Vagina (tissue), 2 donors: ENCODE results near the gene CELSR2. TPM values are rescaled to one million over a fixed set of nuclear protein-coding genes. Genes with fewer than 3 reads are reported as not detected.

ENCODE experiments used
- DNase-seq, 2 donors: peaks; one replicate each; pipeline ENCODE4 v3.0.0-alpha.2; 2017; ENCODE audit errors: extremely low spot score in 2 of 2
- H3K27ac ChIP-seq: fragments of 200-600 bp; sonication (generic); one replicate; pipeline ENCODE4 v1.5.1; 2019
- H3K27me3 ChIP-seq: fragments of 200-600 bp; sonication (generic); one replicate; pipeline ENCODE4 v1.5.1; 2019
- H3K36me3 ChIP-seq, 2 donors: fragments of 200-600 bp; sonication (generic); one replicate each; pipeline ENCODE4 v1.5.1; 2017 to 2019
- H3K4me1 ChIP-seq: fragments of 200-600 bp; sonication (generic); one replicate; pipeline ENCODE4 v1.5.1; 2019
- H3K4me3 ChIP-seq, 2 donors: fragments of 200-600 bp; sonication (generic); 1 replicate in 1 of 2; 2 replicates in 1 of 2; pipeline ENCODE4 v1.5.1; 2016 to 2019
- H3K9me3 ChIP-seq: fragments of 200-600 bp; sonication (generic); one replicate; pipeline ENCODE4 v1.5.1; 2019
- POLR2A ChIP-seq, 2 donors: fragments of 450-650 bp; IDR thresholded peaks; one replicate each; pipeline ENCODE4 v1.6.1; 2017; ENCODE audit warnings: antibody characterized with exemption in 2 of 2, mild to moderate bottlenecking in 2 of 2, moderate library complexity in 2 of 2
- POLR2AphosphoS5 ChIP-seq, 2 donors: sonication (generic); formaldehyde crosslinking; IDR thresholded peaks; one replicate each; pipeline ENCODE4 v1.9.0; 2017; ENCODE audit warnings: antibody characterized with exemption in 2 of 2, mild to moderate bottlenecking in 2 of 2, low read depth in 1 of 2; ENCODE audit not compliant: insufficient read depth in 1 of 2
- intact Hi-C: fragments of 100-400 bp; cut with DNase I; formaldehyde crosslinking; loops from one replicate; pipeline ENCODE4 v1.15.1; 2023
- total RNA-seq: library from RNA; depleted of rRNA; stranded (reverse); fragments of >200 nt; gene quantifications from one replicate; pipeline ENCODE4 v1.2.3, GENCODE V29; 2016
- TF ChIP-seq, protein P1 (sequence below), 3 experiments: fragments of 450-650 bp in 2 of 3; fragments of 200-600 bp in 1 of 3; sonication (generic) in 1 of 3; IDR thresholded peaks; one replicate each; pipeline ENCODE4 v1.5.1; 2017 to 2019; ENCODE audit warnings: antibody characterized with exemption in 3 of 3, mild to moderate bottlenecking in 2 of 3, moderate library complexity in 2 of 3

Gene CELSR2
- total RNA-seq, 1 donor from 2014 or later, result 38.5 TPM

DNA sequence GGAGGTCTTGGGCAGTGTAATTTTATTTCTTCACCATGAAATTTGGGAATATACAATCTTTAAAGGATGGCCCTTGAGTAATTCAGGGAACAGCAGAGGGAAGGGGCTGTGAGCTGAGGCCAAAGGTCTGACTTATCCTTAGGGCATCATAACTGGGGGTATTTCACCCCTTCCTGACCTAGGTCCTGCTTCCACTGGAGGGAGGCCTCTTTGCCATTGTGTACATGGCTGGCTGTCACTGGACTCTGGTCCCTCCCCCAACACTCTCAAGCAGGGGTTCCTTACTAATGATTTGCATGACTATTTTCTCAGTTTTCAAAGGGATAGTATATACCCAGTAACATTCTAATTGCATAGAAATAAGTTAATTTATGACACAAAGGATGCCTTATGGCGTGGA, 40.8 kb downstream of the CELSR2 start:
- Histone ChIP-seq H3K36me3 (no peaks in the 10 kb centered on the region), H3K27ac (no peak overlapping the region), H3K9me3 (no peaks in the 10 kb centered on the region), H3K27me3 (no peaks in the 10 kb centered on the region), H3K4me3 (no peak overlapping the region), H3K4me1 (no peaks in the 10 kb centered on the region)
- intact Hi-C loops, result no loop called here
- no peak for DNase-seq
- no peak for TF ChIP-seq POLR2A (IDR thresholded peaks at IDR 0.05)

GRCh38 chr1:109290998-109291397, 41.7 kb downstream of the CELSR2 start:
- Histone ChIP-seq H3K4me1 (no peaks in the 10 kb centered on the region), H3K27ac (no peak overlapping the region), H3K27me3 (no peaks in the 10 kb centered on the region), H3K4me3 (no peak overlapping the region), H3K36me3 (no peaks in the 10 kb centered on the region), H3K9me3 (no peaks in the 10 kb centered on the region)
- intact Hi-C loops, result no loop called here
- no peak for DNase-seq
- TF ChIP-seq POLR2AphosphoS5 (IDR thresholded peaks at IDR 0.05; ENCODE audit: insufficient read depth in 1 of 2, low read depth in 1 of 2) (no peak), POLR2A (IDR thresholded peaks at IDR 0.05) (no peak)
- TF ChIP-seq, protein P1, sequence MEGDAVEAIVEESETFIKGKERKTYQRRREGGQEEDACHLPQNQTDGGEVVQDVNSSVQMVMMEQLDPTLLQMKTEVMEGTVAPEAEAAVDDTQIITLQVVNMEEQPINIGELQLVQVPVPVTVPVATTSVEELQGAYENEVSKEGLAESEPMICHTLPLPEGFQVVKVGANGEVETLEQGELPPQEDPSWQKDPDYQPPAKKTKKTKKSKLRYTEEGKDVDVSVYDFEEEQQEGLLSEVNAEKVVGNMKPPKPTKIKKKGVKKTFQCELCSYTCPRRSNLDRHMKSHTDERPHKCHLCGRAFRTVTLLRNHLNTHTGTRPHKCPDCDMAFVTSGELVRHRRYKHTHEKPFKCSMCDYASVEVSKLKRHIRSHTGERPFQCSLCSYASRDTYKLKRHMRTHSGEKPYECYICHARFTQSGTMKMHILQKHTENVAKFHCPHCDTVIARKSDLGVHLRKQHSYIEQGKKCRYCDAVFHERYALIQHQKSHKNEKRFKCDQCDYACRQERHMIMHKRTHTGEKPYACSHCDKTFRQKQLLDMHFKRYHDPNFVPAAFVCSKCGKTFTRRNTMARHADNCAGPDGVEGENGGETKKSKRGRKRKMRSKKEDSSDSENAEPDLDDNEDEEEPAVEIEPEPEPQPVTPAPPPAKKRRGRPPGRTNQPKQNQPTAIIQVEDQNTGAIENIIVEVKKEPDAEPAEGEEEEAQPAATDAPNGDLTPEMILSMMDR (IDR thresholded peaks at IDR 0.05), result no peak

DNA sequence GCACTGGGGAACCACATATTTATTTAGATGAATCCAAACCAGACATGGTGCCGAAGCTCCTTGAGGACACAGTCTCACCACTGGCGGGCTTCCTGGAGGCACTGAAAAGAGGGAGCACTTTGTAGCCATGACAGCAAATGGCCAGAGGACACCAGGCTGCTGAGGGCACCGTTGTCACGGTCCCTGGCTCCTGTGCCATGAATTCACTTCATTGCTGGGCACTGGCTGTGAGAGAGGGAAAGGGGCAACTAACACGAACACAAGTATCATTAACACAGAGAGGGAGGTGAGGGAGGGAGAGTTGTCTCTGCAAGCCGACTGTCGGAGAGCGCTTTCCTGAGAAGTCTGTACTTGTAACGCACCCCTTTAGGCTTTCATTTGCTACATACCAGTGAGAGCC, 43.0 kb downstream of the CELSR2 start:
- Histone ChIP-seq H3K4me3 (no peak overlapping the region), H3K4me1 (no peaks in the 10 kb centered on the region), H3K9me3 (no peaks in the 10 kb centered on the region), H3K27me3 (no peaks in the 10 kb centered on the region), H3K27ac (no peak overlapping the region), H3K36me3 (no peaks in the 10 kb centered on the region)
- intact Hi-C loops, result no loop called here
- DNase-seq, result no peak
- TF ChIP-seq POLR2A (IDR thresholded peaks at IDR 0.05) (no peak), POLR2AphosphoS5 (IDR thresholded peaks at IDR 0.05; ENCODE audit: insufficient read depth in 1 of 2, low read depth in 1 of 2) (no peak)
- TF ChIP-seq, protein P1 (IDR thresholded peaks at IDR 0.05), result no peak

DNA sequence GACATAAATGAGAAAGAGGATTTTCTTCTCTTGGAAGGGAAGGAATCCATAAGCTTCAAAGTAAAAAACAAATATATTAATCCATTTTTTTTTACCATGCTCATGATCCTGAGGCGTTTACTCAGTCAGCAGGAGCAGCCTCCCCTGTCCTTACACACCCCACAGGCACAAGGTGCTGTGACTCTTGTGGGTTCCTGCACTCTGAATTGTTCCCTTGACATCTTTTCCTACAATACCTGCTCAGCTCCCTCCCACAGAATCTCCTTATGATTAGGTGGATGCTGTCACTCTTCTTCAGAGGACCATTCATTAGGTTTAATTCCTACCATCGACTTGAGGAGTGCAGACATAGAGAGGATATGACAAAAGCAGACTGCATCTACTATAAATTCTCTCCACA, 43.7 kb downstream of the CELSR2 start:
- H3K36me3 ChIP-seq, result no peaks in the 10 kb centered on the region
- no peaks in the 10 kb centered on the region for H3K4me1 ChIP-seq
- no peak for DNase-seq
- H3K9me3 ChIP-seq, result no peaks in the 10 kb centered on the region
- intact Hi-C loops, result no loop called here
- no peak overlapping the region for H3K4me3 ChIP-seq
- TF ChIP-seq POLR2A (IDR thresholded peaks at IDR 0.05) (no peak), POLR2AphosphoS5 (IDR thresholded peaks at IDR 0.05; ENCODE audit: insufficient read depth in 1 of 2, low read depth in 1 of 2) (no peak)
- TF ChIP-seq, protein P1 (IDR thresholded peaks at IDR 0.05), result no peak
- no peaks in the 10 kb centered on the region for H3K27me3 ChIP-seq
- H3K27ac ChIP-seq, result no peak overlapping the region

DNA sequence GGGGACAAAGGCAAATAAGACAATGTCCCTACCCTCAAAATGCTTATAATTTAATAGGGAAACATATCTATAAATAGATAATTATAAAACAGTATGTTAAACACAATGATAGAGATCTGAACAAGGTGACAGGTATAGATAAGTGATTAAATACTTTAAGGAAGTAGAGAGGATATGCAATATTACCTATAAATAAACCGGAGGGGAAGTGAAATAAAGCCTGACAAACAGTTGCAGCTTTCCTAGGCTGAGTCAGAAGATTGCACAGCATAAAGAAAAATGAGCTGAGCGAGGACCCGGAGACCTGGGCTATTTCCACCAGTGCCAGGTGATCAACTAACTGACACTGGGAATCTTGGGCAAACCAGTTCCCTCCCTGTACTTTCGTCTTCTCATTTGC, 45.1 kb downstream of the CELSR2 start:
- H3K27ac ChIP-seq, result no peak overlapping the region
- DNase-seq, result no peak
- H3K4me3 ChIP-seq, result no peak overlapping the region
- H3K36me3 ChIP-seq, result no peaks in the 10 kb centered on the region
- H3K4me1 ChIP-seq, result peaks cover 10% of the 10 kb centered on the region
- TF ChIP-seq, protein P1 (IDR thresholded peaks at IDR 0.05), result no peak
- no peak for TF ChIP-seq POLR2A (IDR thresholded peaks at IDR 0.05)
- no peak for TF ChIP-seq POLR2AphosphoS5 (IDR thresholded peaks at IDR 0.05; ENCODE audit: insufficient read depth in 1 of 2, low read depth in 1 of 2)
- intact Hi-C loops, result no loop called here
- no peaks in the 10 kb centered on the region for H3K9me3 ChIP-seq
- H3K27me3 ChIP-seq, result no peaks in the 10 kb centered on the region
